ENCODE results near the gene CWC27.
"Not testable (repeated sequence)": the region's sequence is repeated elsewhere in the genome, so short reads cannot be mapped to it uniquely, and the experiment has no call there.

Gene CWC27

DNA sequence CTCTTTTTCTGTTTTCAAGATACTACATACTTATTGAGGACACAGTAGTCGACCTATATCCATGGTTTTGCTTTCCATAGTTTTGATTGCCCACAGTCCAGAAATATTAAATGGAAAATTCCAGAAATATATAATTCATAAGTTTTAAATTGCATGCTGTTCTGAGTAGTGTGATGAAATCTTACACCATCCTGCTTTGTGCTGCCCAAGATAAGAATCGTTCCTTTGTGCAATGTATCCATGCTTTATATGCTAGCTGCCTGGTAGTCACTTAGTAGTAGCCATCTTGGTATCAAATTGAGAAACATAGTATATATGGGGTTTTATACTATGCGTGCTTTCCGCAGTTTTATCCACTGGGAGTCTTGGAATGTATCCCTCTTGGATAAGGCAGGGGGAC, 59.0 kb downstream of the CWC27 start:
- H3K9ac ChIP-seq (ENCODE audit: low read length) = no peak overlapping the region
- no peaks in the 10 kb centered on the region for H3K4me1 ChIP-seq (ENCODE audit: control insufficient read depth, insufficient read depth, low read length)
- H3K27me3 ChIP-seq (ENCODE audit: control insufficient read depth, insufficient read depth, low read length) = no peaks in the 10 kb centered on the region
- H3K36me3 ChIP-seq (ENCODE audit: control insufficient read depth, insufficient read depth, low read length) = no peaks in the 10 kb centered on the region
- no peaks in the 10 kb centered on the region for H3K9me3 ChIP-seq (ENCODE audit: control insufficient read depth, low read length)
- H3K4me3 ChIP-seq (ENCODE audit: low read length) = no peak overlapping the region

DNA sequence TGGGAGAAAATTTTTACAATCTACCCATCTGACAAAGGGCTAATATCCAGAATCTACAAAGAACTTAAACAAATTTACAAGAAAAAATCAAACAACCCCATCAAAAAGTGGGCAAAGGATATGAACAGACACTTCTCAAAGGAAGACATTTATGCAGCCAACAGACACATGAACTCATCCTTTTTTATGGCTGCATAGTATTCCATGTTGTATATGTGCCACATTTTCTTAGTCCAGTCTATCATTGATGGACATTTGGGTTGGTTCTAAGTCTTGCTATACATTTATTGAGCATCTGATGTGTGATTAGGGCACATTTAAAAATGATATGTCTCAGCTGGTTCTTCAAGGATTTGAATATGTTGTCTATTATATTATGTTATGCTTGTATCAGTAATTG, 61.9 kb downstream of the CWC27 start:
- H3K36me3 ChIP-seq (ENCODE audit: control insufficient read depth, insufficient read depth, low read length); H3K9ac ChIP-seq (ENCODE audit: low read length); H3K4me1 ChIP-seq (ENCODE audit: control insufficient read depth, insufficient read depth, low read length); H3K27me3 ChIP-seq (ENCODE audit: control insufficient read depth, insufficient read depth, low read length); H3K4me3 ChIP-seq (ENCODE audit: low read length); H3K9me3 ChIP-seq (ENCODE audit: control insufficient read depth, low read length): not testable (repeated sequence)

DNA sequence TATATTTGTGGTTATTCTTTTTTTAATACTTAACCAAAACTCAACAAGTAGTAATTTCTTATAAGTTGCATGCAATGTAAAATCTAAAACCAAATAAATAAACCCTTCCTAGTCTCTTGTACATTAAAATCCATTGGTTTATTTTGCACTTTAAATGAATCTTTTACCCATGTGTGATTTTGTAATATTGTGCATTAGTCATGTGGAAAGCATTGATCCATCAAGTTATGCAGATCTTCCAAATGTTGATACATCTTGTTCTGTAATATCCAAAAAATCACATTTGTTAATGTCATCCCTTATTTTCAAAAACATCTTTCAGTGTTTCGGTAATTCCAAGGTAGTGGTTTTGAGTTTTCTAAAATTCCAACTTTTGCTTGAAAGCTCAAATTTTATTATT, 63.3 kb downstream of the CWC27 start:
- Histone ChIP-seq H3K36me3 (ENCODE audit: control insufficient read depth, insufficient read depth, low read length) (no peaks in the 10 kb centered on the region), H3K9ac (ENCODE audit: low read length) (no peak overlapping the region)

DNA sequence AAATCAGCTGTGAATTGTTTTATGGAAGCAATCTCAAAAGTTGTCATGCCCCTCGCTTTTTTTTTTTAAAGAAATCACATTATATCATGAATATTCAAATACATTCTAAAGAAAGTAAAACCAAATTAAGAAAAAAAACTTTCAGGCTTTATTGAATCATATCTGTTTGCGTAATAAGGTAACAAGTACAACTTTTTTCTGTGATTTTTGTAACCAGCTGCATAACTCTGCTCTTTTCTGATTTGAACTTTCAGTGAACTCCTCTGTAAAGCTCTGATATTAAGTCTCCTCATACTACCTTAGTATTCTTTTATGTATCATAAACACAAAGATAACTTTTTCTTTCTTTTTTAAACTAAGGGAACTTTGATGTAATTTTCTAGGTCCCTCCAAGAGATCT, 65.3 kb downstream of the CWC27 start:
- no peak overlapping the region for H3K4me3 ChIP-seq (ENCODE audit: low read length)
- H3K9me3 ChIP-seq (ENCODE audit: control insufficient read depth, low read length) = no peaks in the 10 kb centered on the region
- H3K4me1 ChIP-seq (ENCODE audit: control insufficient read depth, insufficient read depth, low read length) = no peaks in the 10 kb centered on the region
- no peaks in the 10 kb centered on the region for H3K36me3 ChIP-seq (ENCODE audit: control insufficient read depth, insufficient read depth, low read length)
- no peak overlapping the region for H3K9ac ChIP-seq (ENCODE audit: low read length)
- H3K27me3 ChIP-seq (ENCODE audit: control insufficient read depth, insufficient read depth, low read length) = no peaks in the 10 kb centered on the region

More for the DNA sequence above, 63.3 kb downstream of the CWC27 start:
- Histone ChIP-seq H3K4me3 (ENCODE audit: low read length) (no peak overlapping the region), H3K4me1 (ENCODE audit: control insufficient read depth, insufficient read depth, low read length) (no peaks in the 10 kb centered on the region), H3K27me3 (ENCODE audit: control insufficient read depth, insufficient read depth, low read length) (no peaks in the 10 kb centered on the region), H3K9me3 (ENCODE audit: control insufficient read depth, low read length) (no peaks in the 10 kb centered on the region)

DNA sequence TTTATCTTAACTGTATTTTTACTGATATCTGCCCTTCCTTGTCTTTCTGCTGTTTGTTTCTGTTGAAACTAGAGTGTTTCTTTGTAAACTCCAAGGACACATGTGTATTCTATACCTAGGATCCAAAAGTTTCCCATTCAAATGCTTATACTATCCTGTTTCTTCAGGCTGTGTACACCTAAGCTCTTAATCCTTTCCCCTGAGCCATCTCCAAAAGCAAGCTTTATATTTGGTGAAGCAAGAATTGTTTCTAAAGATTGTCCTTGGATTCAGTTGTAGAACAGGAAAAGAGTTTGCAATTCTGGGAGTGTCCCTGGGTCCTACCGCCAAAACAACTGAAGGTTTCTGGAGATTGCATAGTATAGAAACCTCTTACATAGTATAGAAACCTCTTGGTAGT, 65.9 kb downstream of the CWC27 start:
- Histone ChIP-seq H3K4me1 (ENCODE audit: control insufficient read depth, insufficient read depth, low read length) (no peaks in the 10 kb centered on the region), H3K9ac (ENCODE audit: low read length) (no peak overlapping the region), H3K27me3 (ENCODE audit: control insufficient read depth, insufficient read depth, low read length) (no peaks in the 10 kb centered on the region), H3K9me3 (ENCODE audit: control insufficient read depth, low read length) (no peaks in the 10 kb centered on the region), H3K4me3 (ENCODE audit: low read length) (no peak overlapping the region), H3K36me3 (ENCODE audit: control insufficient read depth, insufficient read depth, low read length) (no peaks in the 10 kb centered on the region)

DNA sequence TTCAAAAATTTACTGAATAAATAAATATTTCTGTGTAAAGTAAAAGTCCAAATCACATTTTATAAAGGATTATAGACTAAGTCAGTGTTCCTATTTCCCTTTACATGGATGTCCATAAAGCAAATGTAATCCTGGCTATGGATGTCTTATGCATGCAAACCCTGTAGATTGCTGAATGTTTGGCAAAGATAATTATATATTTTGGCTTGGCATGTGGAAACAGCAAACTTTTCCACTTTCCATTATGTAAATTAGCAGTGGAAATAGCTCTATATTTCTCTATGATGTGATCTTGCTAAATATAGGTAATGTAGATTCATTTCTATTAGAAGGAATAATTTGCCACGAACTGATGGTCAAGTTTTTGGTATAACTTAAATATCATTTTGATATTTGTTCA, 66.5 kb downstream of the CWC27 start:
- Histone ChIP-seq H3K9me3 (ENCODE audit: control insufficient read depth, low read length) (no peaks in the 10 kb centered on the region), H3K4me1 (ENCODE audit: control insufficient read depth, insufficient read depth, low read length) (no peaks in the 10 kb centered on the region), H3K9ac (ENCODE audit: low read length) (no peak overlapping the region), H3K27me3 (ENCODE audit: control insufficient read depth, insufficient read depth, low read length) (no peaks in the 10 kb centered on the region), H3K4me3 (ENCODE audit: low read length) (no peak overlapping the region), H3K36me3 (ENCODE audit: control insufficient read depth, insufficient read depth, low read length) (no peaks in the 10 kb centered on the region)

DNA sequence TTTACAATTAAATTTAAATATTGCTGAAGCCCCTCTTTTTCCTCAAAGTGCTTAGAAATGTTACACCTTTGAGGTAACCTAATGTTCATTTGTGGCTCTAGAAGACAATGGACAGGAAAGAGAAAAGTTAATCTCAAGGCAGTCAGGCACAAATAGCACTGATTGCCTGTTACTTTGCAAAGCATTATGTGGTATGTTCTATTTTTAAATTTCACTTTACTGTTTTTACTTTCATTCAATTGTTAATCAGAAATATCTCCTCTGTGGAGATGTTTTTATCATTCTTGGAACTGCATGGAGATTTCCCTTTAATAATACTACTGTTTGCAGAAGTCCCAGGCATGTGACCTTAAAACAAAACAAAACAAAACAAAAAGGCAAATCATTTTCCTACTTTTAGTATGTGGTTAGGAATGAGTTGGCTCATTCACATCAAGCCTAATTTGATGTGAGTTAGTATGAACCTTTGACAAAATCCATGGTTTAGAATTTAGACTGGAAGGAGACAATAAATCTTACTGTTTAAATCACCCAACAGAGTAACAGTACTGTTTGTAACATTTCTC, 67.5 kb downstream of the CWC27 start:
- Histone ChIP-seq H3K4me1 (ENCODE audit: control insufficient read depth, insufficient read depth, low read length) (no peaks in the 10 kb centered on the region), H3K36me3 (ENCODE audit: control insufficient read depth, insufficient read depth, low read length) (no peaks in the 10 kb centered on the region), H3K9me3 (ENCODE audit: control insufficient read depth, low read length) (no peaks in the 10 kb centered on the region), H3K4me3 (ENCODE audit: low read length) (no peak overlapping the region), H3K27me3 (ENCODE audit: control insufficient read depth, insufficient read depth, low read length) (no peaks in the 10 kb centered on the region), H3K9ac (ENCODE audit: low read length) (no peak overlapping the region)

DNA sequence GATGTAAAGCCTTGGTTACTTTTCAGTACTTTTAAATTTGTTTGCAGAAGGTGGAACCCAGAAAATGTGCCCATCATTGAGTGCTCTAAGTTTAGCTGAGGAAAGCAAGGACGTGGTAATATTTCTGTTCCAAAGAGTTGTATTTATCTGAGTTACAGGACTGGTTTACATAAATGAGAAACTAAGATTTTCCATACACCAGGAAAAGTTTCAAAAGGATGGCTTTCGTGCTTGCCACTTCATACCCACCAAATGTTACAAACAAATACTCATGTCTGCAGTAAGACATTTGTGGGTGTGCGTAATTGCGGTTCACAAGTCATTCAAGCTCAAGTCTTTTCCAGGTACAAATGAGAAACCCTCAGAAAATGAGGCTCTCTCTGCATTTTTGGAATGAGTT, 68.1 kb downstream of the CWC27 start:
- Histone ChIP-seq H3K4me3 (ENCODE audit: low read length) (no peak overlapping the region), H3K27me3 (ENCODE audit: control insufficient read depth, insufficient read depth, low read length) (no peaks in the 10 kb centered on the region), H3K9ac (ENCODE audit: low read length) (no peak overlapping the region), H3K36me3 (ENCODE audit: control insufficient read depth, insufficient read depth, low read length) (no peaks in the 10 kb centered on the region), H3K9me3 (ENCODE audit: control insufficient read depth, low read length) (no peaks in the 10 kb centered on the region), H3K4me1 (ENCODE audit: control insufficient read depth, insufficient read depth, low read length) (no peaks in the 10 kb centered on the region)

DNA sequence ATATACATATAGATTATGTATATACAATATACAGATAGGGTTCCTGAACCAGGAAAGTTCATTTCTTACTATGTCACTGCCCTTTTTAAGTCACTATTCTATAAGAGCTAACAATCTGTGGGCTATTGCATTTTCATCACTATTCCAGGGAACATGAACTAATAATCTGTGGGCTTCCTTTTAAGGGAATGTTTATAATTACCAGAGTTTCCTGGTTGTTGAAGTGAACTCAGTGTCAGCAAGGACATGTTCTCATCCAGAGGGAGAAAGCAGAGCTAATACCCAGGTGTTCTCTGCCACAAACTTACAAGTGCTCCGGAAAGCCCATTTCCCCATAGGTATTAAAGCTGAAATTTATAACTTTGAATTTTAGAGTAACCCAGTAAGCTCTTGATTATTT, 69.6 kb downstream of the CWC27 start:
- Histone ChIP-seq H3K9me3 (ENCODE audit: control insufficient read depth, low read length) (no peaks in the 10 kb centered on the region), H3K36me3 (ENCODE audit: control insufficient read depth, insufficient read depth, low read length) (no peaks in the 10 kb centered on the region), H3K9ac (ENCODE audit: low read length) (no peak overlapping the region), H3K4me3 (ENCODE audit: low read length) (no peak overlapping the region), H3K4me1 (ENCODE audit: control insufficient read depth, insufficient read depth, low read length) (no peaks in the 10 kb centered on the region), H3K27me3 (ENCODE audit: control insufficient read depth, insufficient read depth, low read length) (no peaks in the 10 kb centered on the region)

DNA sequence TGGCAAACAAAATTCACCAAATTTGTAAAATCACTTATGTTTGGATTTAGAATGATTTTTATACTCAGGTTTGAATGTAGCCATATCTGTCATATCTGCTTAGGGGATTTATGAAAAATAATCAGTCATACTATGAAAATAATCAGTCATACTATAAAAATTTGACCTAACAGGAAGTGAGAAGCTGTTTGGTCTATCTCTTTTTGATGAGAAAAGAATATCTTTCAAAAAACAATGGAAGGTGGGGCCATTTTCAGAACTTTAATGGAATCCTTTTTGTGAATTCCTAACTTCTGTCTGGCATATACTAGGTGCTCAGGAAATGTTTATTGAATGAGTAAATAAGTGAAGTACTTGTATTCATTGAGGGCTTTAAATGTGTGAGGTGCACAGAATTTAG, 70.1 kb downstream of the CWC27 start:
- H3K9ac ChIP-seq (ENCODE audit: low read length) = no peak overlapping the region
- H3K9me3 ChIP-seq (ENCODE audit: control insufficient read depth, low read length) = no peaks in the 10 kb centered on the region
- H3K27me3 ChIP-seq (ENCODE audit: control insufficient read depth, insufficient read depth, low read length) = no peaks in the 10 kb centered on the region
- no peak overlapping the region for H3K4me3 ChIP-seq (ENCODE audit: low read length)
- no peaks in the 10 kb centered on the region for H3K36me3 ChIP-seq (ENCODE audit: control insufficient read depth, insufficient read depth, low read length)
- no peaks in the 10 kb centered on the region for H3K4me1 ChIP-seq (ENCODE audit: control insufficient read depth, insufficient read depth, low read length)

DNA sequence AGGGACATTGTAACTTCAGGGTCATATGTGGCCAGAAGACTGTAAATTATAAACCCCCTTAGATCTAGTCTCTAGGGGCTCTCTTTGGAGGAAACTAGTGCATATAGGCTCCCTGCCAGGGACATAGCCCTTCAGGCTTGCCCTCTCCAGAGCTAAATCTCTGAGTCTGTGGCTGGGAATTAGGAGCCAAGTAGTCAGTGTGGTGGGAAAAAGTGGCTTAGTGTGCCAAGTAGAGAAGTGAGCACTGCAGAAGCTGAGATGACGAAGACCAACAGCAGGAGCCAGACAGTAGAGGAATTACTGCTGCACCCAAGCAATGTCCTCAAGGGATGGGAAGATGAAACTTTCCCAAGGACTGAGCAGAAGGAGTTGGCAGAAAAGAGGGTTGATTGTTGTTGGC, 71.2 kb downstream of the CWC27 start:
- no peaks in the 10 kb centered on the region for H3K9me3 ChIP-seq (ENCODE audit: control insufficient read depth, low read length)
- no peaks in the 10 kb centered on the region for H3K27me3 ChIP-seq (ENCODE audit: control insufficient read depth, insufficient read depth, low read length)
- no peaks in the 10 kb centered on the region for H3K4me1 ChIP-seq (ENCODE audit: control insufficient read depth, insufficient read depth, low read length)
- H3K9ac ChIP-seq (ENCODE audit: low read length) = no peak overlapping the region
- H3K36me3 ChIP-seq (ENCODE audit: control insufficient read depth, insufficient read depth, low read length) = no peaks in the 10 kb centered on the region
- H3K4me3 ChIP-seq (ENCODE audit: low read length) = no peak overlapping the region

DNA sequence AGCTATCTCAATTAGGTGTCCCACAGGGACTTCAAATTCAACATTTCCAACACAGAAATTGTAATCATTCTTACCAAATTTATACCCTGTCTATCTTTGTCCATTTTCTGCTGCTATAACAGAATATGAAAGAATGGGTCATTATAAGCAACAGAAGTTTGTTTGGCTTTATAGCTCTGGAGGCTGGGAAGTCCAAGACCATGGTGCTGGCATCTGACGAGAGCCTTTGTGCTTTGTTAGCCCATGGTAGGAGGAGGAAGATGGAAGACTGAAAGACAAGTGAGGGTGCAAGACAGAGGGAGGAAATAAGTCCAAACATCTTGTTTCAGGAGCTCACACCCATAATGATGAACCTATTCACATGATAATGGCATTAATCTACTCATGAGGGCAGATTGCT, 72.2 kb downstream of the CWC27 start:
- H3K4me3 ChIP-seq (ENCODE audit: low read length) = no peak overlapping the region
- H3K9ac ChIP-seq (ENCODE audit: low read length) = no peak overlapping the region
- no peaks in the 10 kb centered on the region for H3K36me3 ChIP-seq (ENCODE audit: control insufficient read depth, insufficient read depth, low read length)
- H3K4me1 ChIP-seq (ENCODE audit: control insufficient read depth, insufficient read depth, low read length) = no peaks in the 10 kb centered on the region
- no peaks in the 10 kb centered on the region for H3K9me3 ChIP-seq (ENCODE audit: control insufficient read depth, low read length)
- H3K27me3 ChIP-seq (ENCODE audit: control insufficient read depth, insufficient read depth, low read length) = no peaks in the 10 kb centered on the region

DNA sequence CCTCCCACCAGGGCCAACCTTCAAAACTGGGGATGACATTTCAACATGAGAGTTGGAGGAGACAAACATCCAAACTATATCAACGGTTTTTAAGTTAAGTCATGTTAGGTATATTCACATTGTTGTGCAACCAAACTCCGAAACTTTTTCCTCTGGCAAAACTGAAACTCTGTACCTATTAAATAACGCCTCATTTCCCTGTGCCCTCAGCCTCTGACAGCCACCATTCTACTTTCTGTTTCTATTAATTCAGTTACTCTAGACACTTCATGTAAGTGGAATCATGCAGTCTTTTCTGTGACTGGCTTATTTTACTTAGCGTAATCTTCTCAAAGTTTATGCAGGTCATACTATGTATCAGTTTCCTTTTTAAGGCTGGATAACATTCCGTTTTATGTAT, 85.0 kb downstream of the CWC27 start:
- H3K36me3 ChIP-seq (ENCODE audit: control insufficient read depth, insufficient read depth, low read length) = no peaks in the 10 kb centered on the region
- H3K4me1 ChIP-seq (ENCODE audit: control insufficient read depth, insufficient read depth, low read length) = no peaks in the 10 kb centered on the region
- no peak overlapping the region for H3K9ac ChIP-seq (ENCODE audit: low read length)
- H3K9me3 ChIP-seq (ENCODE audit: control insufficient read depth, low read length) = no peaks in the 10 kb centered on the region
- H3K4me3 ChIP-seq (ENCODE audit: low read length) = no peak overlapping the region
- H3K27me3 ChIP-seq (ENCODE audit: control insufficient read depth, insufficient read depth, low read length) = no peaks in the 10 kb centered on the region
